Retinal pigment epithelial cell (primary cell): Measurements from ENCODE around the gene ANO7.

Experiments used
- DNase-seq: peaks from one replicate; pipeline ENCODE4 v3.0.0-alpha.2; 2010; ENCODE audit warnings: low read depth
- H3K4me3 ChIP-seq: 2 replicates; pipeline ENCODE4 v1.5.1; 2011; ENCODE audit warnings: mild to moderate bottlenecking, low read length, control low read depth, moderate library complexity
- CTCF ChIP-seq: conservative IDR thresholded peaks from 2 replicates; pipeline ENCODE4 v1.5.1; 2011; ENCODE audit warnings: low read depth, low read length, control low read depth, inconsistent platforms

Gene ANO7

GRCh38 chr2:241150660-241151530, 37.6 kb upstream of the ANO7 start:
- DNase-seq: no peak
- no peak for TF ChIP-seq CTCF
- H3K4me3 ChIP-seq: peak overlapping the region; percentile 64

- H3K4me3 ChIP-seq: no peak overlapping the region
- DNase-seq: no peak
- no peak for TF ChIP-seq CTCF
These were observed 36.4 kb upstream of the ANO7 start for GRCh38 chr2:241151934-241152660.

GRCh38 chr2:241153616-241154015, 34.9 kb upstream of the ANO7 start:
- DNase-seq: no peak
- TF ChIP-seq CTCF: no peak
- no peak overlapping the region for H3K4me3 ChIP-seq

- peak; percentile 88 for DNase-seq
- TF ChIP-seq CTCF: no peak
These were observed 33.6 kb upstream of the ANO7 start for GRCh38 chr2:241154915-241155314.

GRCh38 chr2:241155936-241156335, 32.5 kb upstream of the ANO7 start:
- TF ChIP-seq CTCF: no peak
- no peak for DNase-seq
- no peak overlapping the region for H3K4me3 ChIP-seq

More at GRCh38 chr2:241154915-241155314, 33.6 kb upstream of the ANO7 start:
- no peak overlapping the region for H3K4me3 ChIP-seq

- TF ChIP-seq CTCF: no peak
- DNase-seq: no peak
- H3K4me3 ChIP-seq: no peak overlapping the region
These were observed 31.5 kb upstream of the ANO7 start for GRCh38 chr2:241156971-241157441.
